ENCODE data around the gene C6.

GRCh38 chr5:41151564-41151963 is 61.8 kb downstream of the C6 start:
- TF ChIP-seq ZBTB7A (tag by site-specific recombination; IDR thresholded peaks at IDR 0.05; ENCODE audit: low read depth) (no peak), SP2 (tag by site-specific recombination; IDR thresholded peaks at IDR 0.05) (no peak), CTCF (tag by site-specific recombination; IDR thresholded peaks at IDR 0.05) (no peak), ZSCAN5A (tag by site-specific recombination; IDR thresholded peaks at IDR 0.05) (no peak), ZNF768 (tag by site-specific recombination; IDR thresholded peaks at IDR 0.05) (no peak), ZNF366 (tag by site-specific recombination; conservative IDR thresholded peaks at IDR 0.05) (no peak), ZNF214 (tag by site-specific recombination; IDR thresholded peaks at IDR 0.05; ENCODE audit: borderline replicate concordance) (no peak), YY1 (tag by site-specific recombination; IDR thresholded peaks at IDR 0.05) (no peak), ZNF362 (tag by site-specific recombination; IDR thresholded peaks at IDR 0.05) (no peak), ZNF274 (IDR thresholded peaks at IDR 0.05; ENCODE audit: low read length) (no peak), ZNF274 (tag by site-specific recombination; IDR thresholded peaks at IDR 0.05; ENCODE audit: borderline replicate concordance) (no peak), ZBTB17 (tag by site-specific recombination; IDR thresholded peaks at IDR 0.05) (no peak), PRDM10 (tag by site-specific recombination; IDR thresholded peaks at IDR 0.05) (no peak), HIC1 (tag by site-specific recombination; IDR thresholded peaks at IDR 0.05) (no peak), ZNF521 (tag by site-specific recombination; IDR thresholded peaks at IDR 0.05) (no peak)

Measured in HEK293 (cell line).